Raji (cell line): ENCODE data around the gene PPP2R1B.

Experiments
- POLR2A ChIP-seq: IDR thresholded peaks from 2 replicates; pipeline ENCODE4 v1.6.1; 2011; ENCODE audit warnings: low read depth, low read length, control low read depth; ENCODE audit not compliant: insufficient read depth

PPP2R1B gene

GRCh38 chr11:111792955-111793500 lies 26.8 kb upstream of the PPP2R1B start:
- no peak for TF ChIP-seq POLR2A

- TF ChIP-seq POLR2A = no peak
Observed at GRCh38 chr11:111792314-111792713, 26.1 kb upstream of the PPP2R1B start.

- no peak for TF ChIP-seq POLR2A
Observed at GRCh38 chr11:111788464-111788863, 22.3 kb upstream of the PPP2R1B start.

- no peak for TF ChIP-seq POLR2A
Observed at GRCh38 chr11:111788051-111788450, 21.9 kb upstream of the PPP2R1B start.

GRCh38 chr11:111785886-111786412 lies 19.8 kb upstream of the PPP2R1B start:
- TF ChIP-seq POLR2A = no peak

GRCh38 chr11:111785076-111785475 lies 18.9 kb upstream of the PPP2R1B start:
- TF ChIP-seq POLR2A = no peak

- no peak for TF ChIP-seq POLR2A
Observed at GRCh38 chr11:111782109-111782741, 16.0 kb upstream of the PPP2R1B start.

GRCh38 chr11:111779118-111779517 lies 12.9 kb upstream of the PPP2R1B start:
- no peak for TF ChIP-seq POLR2A

- TF ChIP-seq POLR2A = no peak
Observed at GRCh38 chr11:111778047-111778558, 11.9 kb upstream of the PPP2R1B start.

- TF ChIP-seq POLR2A = no peak
Observed at GRCh38 chr11:111777094-111778046, 11.2 kb upstream of the PPP2R1B start.

GRCh38 chr11:111776398-111777093 lies 10.4 kb upstream of the PPP2R1B start:
- TF ChIP-seq POLR2A = no peak

- no peak for TF ChIP-seq POLR2A
Observed at GRCh38 chr11:111774955-111775710, 8.9 kb upstream of the PPP2R1B start.

- TF ChIP-seq POLR2A = no peak
Observed at GRCh38 chr11:111772535-111772934, 6.3 kb upstream of the PPP2R1B start.

- TF ChIP-seq POLR2A = no peak
Observed at GRCh38 chr11:111770581-111771134, 4.5 kb upstream of the PPP2R1B start.

GRCh38 chr11:111766834-111767142 lies 599 bp upstream of the PPP2R1B start:
- TF ChIP-seq POLR2A = no peak
